GM18502 (cell line): ENCODE results near the gene ZNF559.

Experiments
- ATAC-seq: cut with Tn5 transposase; IDR thresholded peaks from one replicate; pipeline ENCODE4 v1.9.1; 2021; ENCODE audit warnings: mild to moderate bottlenecking; ENCODE audit not compliant: unreplicated experiment, poor library complexity

The ZNF559 gene

GRCh38 chr19:9352505-9352904 lies 28.5 kb downstream of the ZNF559 start:
- no peak for ATAC-seq

- ATAC-seq: no peak
Measured at GRCh38 chr19:9353011-9353410, 29.0 kb downstream of the ZNF559 start.

GRCh38 chr19:9354651-9355050 lies 30.7 kb downstream of the ZNF559 start:
- ATAC-seq: no peak

- no peak for ATAC-seq
Measured at GRCh38 chr19:9362905-9363304, 38.9 kb downstream of the ZNF559 start, which contains the start of gene ZNF177. Gene ZNF177 (plus strand): TSS chr19:9363013. CDS start chr19:9378312, 15,299 bp downstream.

GRCh38 chr19:9370738-9371619 lies 47.0 kb downstream of the ZNF559 start:
- no peak for ATAC-seq

GRCh38 chr19:9381361-9381785 lies 57.4 kb downstream of the ZNF559 start:
- ATAC-seq: no peak
